Activated CD4-positive, alpha-beta T cell treated with anti-CD3 and anti-CD28 coated beads for 36 hours (primary cell): ENCODE results near the gene GPX4. TPM values are rescaled to one million over a fixed set of nuclear protein-coding genes. Genes with fewer than 3 reads are reported as not detected.

Source experiments
- ATAC-seq: fragments of 200-7000 bp; cut with Tn5 transposase; one replicate; pipeline ENCODE4 v1.10.0; 2021; ENCODE audit warnings: mild to moderate bottlenecking, moderate library complexity
- CTCF ChIA-PET: fragments of 350-600 bp; sonication (Branson Sonifier 250); formaldehyde crosslinking; loops from one replicate; lab custom pipeline; 2021; ENCODE audit warnings: antibody characterized with exemption; lab: Charles Lee
- POLR2A ChIA-PET: fragments of 350-600 bp; sonication (Branson Sonifier 250); formaldehyde crosslinking; loops from one replicate; lab custom pipeline; 2021; ENCODE audit warnings: antibody characterized with exemption, inconsistent platforms; lab: Charles Lee
- DNase-seq: peaks from one replicate; pipeline ENCODE4 v3.0.0-alpha.2; 2020
- H3K27ac Mint-ChIP-seq: one replicate; pipeline ENCODE4 v1.8.0; 2021; ENCODE audit warnings: mixed read lengths
- H3K27me3 Mint-ChIP-seq: one replicate; pipeline ENCODE4 v1.8.0; 2021; ENCODE audit warnings: mixed read lengths
- H3K36me3 Mint-ChIP-seq: one replicate; pipeline ENCODE4 v1.8.0; 2021; ENCODE audit warnings: low read depth, mixed read lengths
- H3K4me1 Mint-ChIP-seq: one replicate; pipeline ENCODE4 v1.8.0; 2021; ENCODE audit warnings: mixed read lengths
- H3K4me3 Mint-ChIP-seq: one replicate; pipeline ENCODE4 v1.8.0; 2021; ENCODE audit warnings: mild to moderate bottlenecking, moderate library complexity, mixed read lengths
- H3K9me3 Mint-ChIP-seq: one replicate; pipeline ENCODE4 v1.8.0; 2021; ENCODE audit warnings: low read depth, mixed read lengths
- intact Hi-C, 2 experiments: fragments of 100-400 bp; cut with DNase I in 1 of 2; cut with micrococcal nuclease in 1 of 2; formaldehyde crosslinking; loops; one replicate each; pipeline versions ENCODE4 v1.14.2 to v1.15.1; 2022 to 2024; cut with DNase I, micrococcal nuclease
- total RNA-seq, 2 experiments: library from RNA; stranded (reverse); gene quantifications; one replicate each; pipeline ENCODE4 v1.2.3, GENCODE V29; 2021

Gene GPX4
- total RNA-seq, 2 experiments from 2014 or later: 192 to 218 TPM

- DNase-seq: no peak
- ChIA-PET POLR2A (no interaction called here), CTCF (no interaction called here)
- no peak overlapping the region for H3K27ac Mint-ChIP-seq
- H3K4me1 Mint-ChIP-seq: no peaks in the 10 kb centered on the region
- H3K27me3 Mint-ChIP-seq: no peaks in the 10 kb centered on the region
- peaks cover 21% of the 10 kb centered on the region for H3K36me3 Mint-ChIP-seq
- H3K9me3 Mint-ChIP-seq: no peaks in the 10 kb centered on the region
- no peak for ATAC-seq
- H3K4me3 Mint-ChIP-seq: no peak overlapping the region
- intact Hi-C loops: no loop called here
Observed at GRCh38 chr19:1117654-1118053, 13.9 kb downstream of the GPX4 start.

GRCh38 chr19:1118999-1119398, 15.2 kb downstream of the GPX4 start:
- intact Hi-C loops: no loop called here
- no peak overlapping the region for H3K4me3 Mint-ChIP-seq
- POLR2A ChIA-PET: no interaction called here
- H3K27ac Mint-ChIP-seq: no peak overlapping the region
- no peaks in the 10 kb centered on the region for H3K4me1 Mint-ChIP-seq
- ATAC-seq: no peak
- no peaks in the 10 kb centered on the region for H3K27me3 Mint-ChIP-seq
- no peaks in the 10 kb centered on the region for H3K9me3 Mint-ChIP-seq
- no peak for DNase-seq
- H3K36me3 Mint-ChIP-seq: peaks cover 27% of the 10 kb centered on the region
- CTCF ChIA-PET: interaction anchor here (0.6 kb wide), 1 partner anchor 136 kb away, joined by 3 read pairs; no protein-coding TSS in a partner anchor

- H3K4me1 Mint-ChIP-seq: no peaks in the 10 kb centered on the region
- POLR2A ChIA-PET: no interaction called here
- no peaks in the 10 kb centered on the region for H3K9me3 Mint-ChIP-seq
- no peak overlapping the region for H3K27ac Mint-ChIP-seq
- no peaks in the 10 kb centered on the region for H3K27me3 Mint-ChIP-seq
- DNase-seq: no peak
- CTCF ChIA-PET: interaction anchor here (0.6 kb wide), 1 partner anchor 135 kb away, joined by 3 read pairs; no protein-coding TSS in a partner anchor
- H3K4me3 Mint-ChIP-seq: no peak overlapping the region
- H3K36me3 Mint-ChIP-seq: peaks cover 30% of the 10 kb centered on the region
- no peak for ATAC-seq
- intact Hi-C loops: no loop called here
Observed at GRCh38 chr19:1119475-1120217, 15.9 kb downstream of the GPX4 start.

GRCh38 chr19:1121395-1121794, 17.6 kb downstream of the GPX4 start:
- peak overlapping the region; percentile 6 for H3K27ac Mint-ChIP-seq
- peaks cover 38% of the 10 kb centered on the region for H3K36me3 Mint-ChIP-seq
- no peak for ATAC-seq
- ChIA-PET CTCF (interaction anchor here (0.6 to 0.9 kb wide), 2 partner anchors 9 to 94 kb away, joined by 3 to 4 read pairs; no protein-coding TSS in a partner anchor), POLR2A (no interaction called here)
- H3K4me1 Mint-ChIP-seq: no peaks in the 10 kb centered on the region
- intact Hi-C loops: no loop called here
- no peaks in the 10 kb centered on the region for H3K9me3 Mint-ChIP-seq
- H3K27me3 Mint-ChIP-seq: no peaks in the 10 kb centered on the region
- no peak overlapping the region for H3K4me3 Mint-ChIP-seq
- no peak for DNase-seq

DNA sequence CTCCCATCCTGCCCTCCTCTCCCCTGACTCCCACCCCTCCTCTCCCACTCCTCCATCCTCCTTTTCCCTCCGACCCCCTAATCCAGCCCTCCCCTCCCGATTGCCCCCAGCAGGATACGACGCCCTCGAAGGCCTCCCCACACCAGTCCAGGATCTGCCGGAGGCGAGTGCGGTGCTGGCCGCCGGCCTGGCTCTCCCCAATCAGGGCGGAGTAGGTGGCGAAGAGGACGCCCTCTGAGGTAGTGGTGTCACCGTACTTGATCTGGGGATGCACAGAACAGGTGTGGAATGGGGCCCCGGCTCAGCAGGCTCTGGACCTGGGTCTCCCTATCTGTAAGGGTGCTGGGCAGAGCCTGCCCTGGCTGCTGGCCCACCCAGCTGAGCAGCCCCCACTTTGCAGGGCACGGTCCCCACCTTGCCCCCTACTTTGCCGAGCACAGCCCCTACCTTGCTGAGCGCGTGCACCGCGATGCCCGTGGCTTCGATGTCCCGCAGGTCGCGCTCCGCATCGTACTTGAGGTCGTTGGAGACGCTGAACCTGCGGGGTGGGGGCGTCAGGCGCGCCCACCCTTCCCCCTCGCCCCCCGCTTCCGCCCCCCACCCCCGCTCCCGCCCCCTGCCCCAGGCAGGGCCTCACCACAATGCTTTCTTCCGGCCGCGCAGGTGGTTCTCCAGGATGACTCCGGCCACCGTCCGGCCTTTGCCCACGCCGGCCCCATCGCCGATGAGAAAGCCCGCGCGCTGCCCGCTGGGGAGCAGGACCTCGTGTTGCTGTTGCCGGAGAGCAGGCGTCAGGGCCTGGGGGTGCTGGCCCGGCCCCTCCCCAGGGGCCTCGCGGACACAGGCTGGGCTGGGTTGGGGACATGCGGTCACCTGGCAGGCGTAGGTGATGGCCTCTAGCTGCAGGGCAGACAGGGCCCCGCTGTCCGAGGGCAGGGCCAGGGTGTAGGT, 18.5 kb downstream of the GPX4 start:
- Mint-ChIP-seq H3K36me3 (peaks cover 44% of the 10 kb centered on the region), H3K27me3 (no peaks in the 10 kb centered on the region), H3K4me3 (no peak overlapping the region), H3K9me3 (no peaks in the 10 kb centered on the region), H3K4me1 (peaks cover 6% of the 10 kb centered on the region), H3K27ac (no peak overlapping the region)
- ChIA-PET POLR2A (no interaction called here), CTCF (interaction anchor here (0.6 to 1.7 kb wide), 2 partner anchors 9 to 94 kb away, joined by 3 to 5 read pairs; no protein-coding TSS in a partner anchor)
- ATAC-seq (no peak), DNase-seq (no peak)
- intact Hi-C loops: no loop called here

GRCh38 chr19:1122972-1123363, 19.2 kb downstream of the GPX4 start:
- peaks cover 49% of the 10 kb centered on the region for H3K36me3 Mint-ChIP-seq
- DNase-seq (peak; percentile 84), ATAC-seq (peak; percentile 80)
- intact Hi-C loops: no loop called here
- no peaks in the 10 kb centered on the region for H3K27me3 Mint-ChIP-seq
- no peak overlapping the region for H3K4me3 Mint-ChIP-seq
- ChIA-PET POLR2A (interaction anchor here (0.8 kb wide), 1 partner anchor 10 kb away, joined by 5 read pairs; no protein-coding TSS in a partner anchor), CTCF (interaction anchor here (0.5 to 1.7 kb wide), 2 partner anchors 10 to 43 kb away, joined by 3 to 5 read pairs; no protein-coding TSS in a partner anchor)
- H3K27ac Mint-ChIP-seq: no peak overlapping the region
- H3K4me1 Mint-ChIP-seq: peaks cover 10% of the 10 kb centered on the region
- H3K9me3 Mint-ChIP-seq: no peaks in the 10 kb centered on the region

GRCh38 chr19:1123381-1123780, 19.6 kb downstream of the GPX4 start:
- CTCF ChIA-PET: interaction anchor here (0.5 to 1.7 kb wide), 3 partner anchors 10 to 121 kb away, joined by 3 to 5 read pairs (median 4); no protein-coding TSS in a partner anchor
- Mint-ChIP-seq H3K36me3 (peaks cover 48% of the 10 kb centered on the region), H3K27ac (no peak overlapping the region), H3K9me3 (no peaks in the 10 kb centered on the region), H3K4me3 (no peak overlapping the region), H3K27me3 (no peaks in the 10 kb centered on the region), H3K4me1 (peaks cover 10% of the 10 kb centered on the region)
- ATAC-seq: no peak
- POLR2A ChIA-PET: interaction anchor here (0.8 kb wide), 2 partner anchors 10 kb away, joined by 4 to 5 read pairs; no protein-coding TSS in a partner anchor
- no peak for DNase-seq
- intact Hi-C loops: no loop called here

DNA sequence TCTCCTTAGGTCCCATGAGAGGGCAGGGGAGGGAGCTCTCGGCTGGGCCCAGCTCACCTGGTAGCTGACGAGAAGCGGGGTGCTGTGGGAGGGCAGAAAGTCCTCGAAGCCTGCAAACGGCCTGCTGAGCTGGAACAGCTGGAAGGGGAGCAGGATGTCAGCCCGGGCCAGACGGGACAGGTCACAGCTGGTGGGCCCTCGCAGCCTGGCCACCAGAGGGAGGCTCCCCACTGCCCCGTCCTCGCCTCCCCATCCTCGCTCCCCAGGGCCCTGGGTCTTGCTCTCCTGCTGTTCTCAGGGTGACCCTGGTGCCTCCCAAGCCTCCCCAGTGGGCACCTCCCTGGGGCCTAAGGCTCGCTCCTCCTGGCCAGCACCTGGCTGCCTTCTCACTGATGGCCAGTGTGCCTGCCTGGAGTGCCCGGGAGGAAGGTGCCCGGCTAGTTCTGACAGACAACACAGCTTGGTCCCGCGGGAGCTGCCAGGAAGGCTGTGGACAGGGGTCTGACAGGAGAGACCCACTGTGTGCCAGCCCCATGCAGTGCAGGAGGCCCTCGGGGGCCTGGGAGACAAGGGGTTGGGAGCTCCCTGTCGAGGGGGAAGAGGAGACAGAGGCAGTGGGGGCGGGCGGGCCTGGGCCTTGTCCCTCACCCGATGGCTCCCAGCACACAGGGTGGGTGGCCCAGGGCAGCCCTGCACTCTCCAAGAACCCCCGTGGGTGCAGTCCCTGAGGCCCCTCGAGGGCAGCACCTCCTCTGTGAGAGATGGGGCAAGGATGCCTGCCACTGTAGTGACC, 20.3 kb downstream of the GPX4 start:
- H3K4me1 Mint-ChIP-seq: peaks cover 13% of the 10 kb centered on the region
- POLR2A ChIA-PET: interaction anchor here (0.5 to 0.8 kb wide), 2 partner anchors 9 to 68 kb away, joined by 4 to 7 read pairs; no protein-coding TSS in a partner anchor
- peaks cover 45% of the 10 kb centered on the region for H3K36me3 Mint-ChIP-seq
- intact Hi-C loops: no loop called here
- H3K4me3 Mint-ChIP-seq: no peak overlapping the region
- ATAC-seq (no peak), DNase-seq (no peak)
- H3K9me3 Mint-ChIP-seq: no peaks in the 10 kb centered on the region
- CTCF ChIA-PET: interaction anchor here (0.6 to 1.7 kb wide), 3 partner anchors 11 to 120 kb away, joined by 3 to 5 read pairs (median 4); no protein-coding TSS in a partner anchor
- no peak overlapping the region for H3K27ac Mint-ChIP-seq
- no peaks in the 10 kb centered on the region for H3K27me3 Mint-ChIP-seq

GRCh38 chr19:1125601-1126467, 22.0 kb downstream of the GPX4 start:
- no peaks in the 10 kb centered on the region for H3K9me3 Mint-ChIP-seq
- DNase-seq: no peak
- H3K4me3 Mint-ChIP-seq: no peak overlapping the region
- H3K36me3 Mint-ChIP-seq: peaks cover 50% of the 10 kb centered on the region
- H3K27me3 Mint-ChIP-seq: no peaks in the 10 kb centered on the region
- no peak for ATAC-seq
- ChIA-PET POLR2A (no interaction called here), CTCF (interaction anchor here (0.6 to 0.9 kb wide), 2 partner anchors 10 to 13 kb away, joined by 3 to 4 read pairs; no protein-coding TSS in a partner anchor)
- H3K27ac Mint-ChIP-seq: peak overlapping the region; percentile 19
- peaks cover 29% of the 10 kb centered on the region for H3K4me1 Mint-ChIP-seq
- intact Hi-C loops: no loop called here
